MCF 10A (cell line): Measurements from ENCODE around the gene NENF. TPM values are rescaled to one million over a fixed set of nuclear protein-coding genes. Genes with fewer than 3 reads are reported as not detected.
"Not testable (repeated sequence)": the region's sequence is repeated elsewhere in the genome, so short reads cannot be mapped to it uniquely, and the experiment has no call there.

Source experiments
- BruUV-seq: library from RNA; stranded (reverse); fragments of 400-500 nt; replicated peaks from 2 replicates; lab custom pipeline; 2021; lab: Mats Ljungman, UMichigan
- CTCF ChIA-PET: fragments of 300-600 bp; sonication (Branson Sonifier 250); formaldehyde crosslinking; extraction: SDS; loops from one replicate; lab custom pipeline; 2021; ENCODE audit warnings: antibody characterized with exemption, inconsistent platforms; lab: Yijun Ruan, JAX
- POLR2A ChIA-PET: fragments of 300-600, 350-650 bp; sonication (Branson Sonifier 250); formaldehyde crosslinking; extraction: SDS; loops from one replicate; lab custom pipeline; 2020; ENCODE audit warnings: antibody characterized with exemption, inconsistent platforms; lab: Yijun Ruan, JAX
- DNase-seq: peaks from one replicate; pipeline ENCODE4 v3.0.0-alpha.2; 2018; ENCODE audit not compliant: unreplicated experiment
- H3K27ac Mint-ChIP-seq: one replicate; pipeline ENCODE4 v1.8.0; 2022; ENCODE audit warnings: mild to moderate bottlenecking, low read depth, mixed read lengths; ENCODE audit not compliant: unreplicated experiment
- H3K27me3 Mint-ChIP-seq: one replicate; pipeline ENCODE4 v1.8.0; 2022; ENCODE audit warnings: mixed read lengths; ENCODE audit not compliant: insufficient read depth, unreplicated experiment
- H3K36me3 Mint-ChIP-seq: one replicate; pipeline ENCODE4 v1.8.0; 2022; ENCODE audit warnings: mild to moderate bottlenecking, moderate library complexity, mixed read lengths; ENCODE audit not compliant: insufficient read depth, unreplicated experiment
- H3K4me1 Mint-ChIP-seq: one replicate; pipeline ENCODE4 v1.8.0; 2022; ENCODE audit warnings: mixed read lengths; ENCODE audit not compliant: insufficient read depth, unreplicated experiment
- H3K4me3 Mint-ChIP-seq: one replicate; pipeline ENCODE4 v1.8.0; 2022; ENCODE audit warnings: mild to moderate bottlenecking, moderate library complexity, mixed read lengths; ENCODE audit not compliant: unreplicated experiment
- H3K9me3 Mint-ChIP-seq: one replicate; pipeline ENCODE4 v1.8.0; 2022; ENCODE audit warnings: mixed read lengths; ENCODE audit not compliant: unreplicated experiment
- CTCF ChIP-seq: fragments of 200-600 bp; IDR thresholded peaks from one replicate; pipeline ENCODE4 v1.8.0; 2022; ENCODE audit warnings: antibody characterized with exemption, mild to moderate bottlenecking; ENCODE audit not compliant: unreplicated experiment
- intact Hi-C: fragments of 100-400 bp; cut with micrococcal nuclease; formaldehyde crosslinking; loops from 2 replicates; pipeline ENCODE4 v1.14.1; 2022
- total RNA-seq: library from RNA; stranded (reverse); gene quantifications from 2 replicates; pipeline ENCODE4 v1.2.3, GENCODE V29; 2022

NENF gene
- total RNA-seq, 1 experiment from 2014 or later, result 110 TPM

DNA sequence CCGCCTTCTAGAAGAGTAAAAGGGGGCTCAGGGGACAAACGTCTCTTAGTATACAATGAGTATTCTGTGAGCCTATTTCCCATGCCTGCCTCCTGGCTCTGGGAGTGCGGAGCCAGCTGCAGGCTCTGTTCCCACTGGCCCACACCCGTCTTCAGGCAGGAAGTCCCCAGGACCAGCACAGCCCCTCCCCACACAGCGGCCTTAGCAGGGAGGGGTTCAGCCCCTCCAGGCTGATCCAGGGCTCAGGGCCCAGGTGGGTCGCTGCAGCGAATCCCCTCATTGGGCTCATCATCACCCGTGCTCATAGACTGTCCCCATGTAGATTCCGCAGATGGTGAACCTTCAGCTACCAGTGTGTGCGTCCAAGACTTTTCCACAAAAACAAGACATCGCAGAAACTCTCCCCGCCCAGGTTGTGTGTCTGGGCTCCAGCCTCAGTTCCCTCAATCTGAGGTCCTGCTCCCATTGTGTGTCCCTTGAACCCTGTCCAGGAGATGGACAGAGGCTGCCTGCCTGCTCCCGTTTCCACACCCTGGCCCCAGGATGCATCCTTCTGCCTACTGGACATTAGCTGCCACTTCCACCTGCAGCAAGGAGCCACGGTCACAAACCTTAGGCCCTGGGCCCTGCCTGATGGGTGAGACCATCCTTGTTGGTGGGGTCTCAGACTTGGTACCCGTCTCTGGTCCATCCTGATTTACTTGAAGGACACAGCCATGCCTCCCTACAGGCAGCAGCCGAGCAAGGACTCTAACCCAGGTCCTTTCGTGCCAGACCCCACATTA lies 39.4 kb downstream of the NENF start:
- no peak for DNase-seq
- no peak for TF ChIP-seq CTCF
- H3K4me3 Mint-ChIP-seq, result no peak overlapping the region
- intact Hi-C loops, result no loop called here
- ChIA-PET POLR2A (interaction anchor here (1.1 to 3.9 kb wide), 2 partner anchors 16 to 26 kb away, joined by 3 to 20 read pairs; no protein-coding TSS in a partner anchor), CTCF (interaction anchor here (0.6 to 11.7 kb wide), 16 partner anchors 9 to 855 kb away, joined by 3 to 250 read pairs (median 5); no protein-coding TSS in a partner anchor)
- H3K27ac Mint-ChIP-seq, result no peak overlapping the region
- BruUV-seq, result no TSS peak
- peaks cover 18% of the 10 kb centered on the region for H3K36me3 Mint-ChIP-seq
- H3K9me3 Mint-ChIP-seq, result no peaks in the 10 kb centered on the region
- peaks cover 14% of the 10 kb centered on the region for H3K4me1 Mint-ChIP-seq
- H3K27me3 Mint-ChIP-seq, result no peaks in the 10 kb centered on the region

DNA sequence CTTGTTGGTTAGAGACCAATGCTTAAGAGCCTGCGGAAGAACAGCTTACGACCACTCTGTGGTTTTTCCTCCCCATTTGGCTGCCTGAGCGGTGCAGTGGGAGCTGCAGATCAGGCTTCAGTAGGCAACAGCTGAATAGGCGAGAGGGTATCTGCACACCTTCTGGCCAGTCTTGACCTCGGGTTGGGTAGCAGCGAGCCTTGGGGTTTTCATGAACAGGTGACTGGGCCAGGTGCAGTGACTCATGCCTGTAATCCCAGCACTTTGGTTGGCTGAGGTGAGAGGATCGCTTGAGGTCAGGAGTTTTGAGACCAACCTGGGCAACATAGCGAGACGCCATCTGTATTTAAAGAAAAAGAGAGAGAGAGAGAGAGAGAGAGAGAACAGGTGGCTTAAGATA lies 41.0 kb downstream of the NENF start:
- Mint-ChIP-seq H3K27ac (no peak overlapping the region), H3K36me3 (peaks cover 14% of the 10 kb centered on the region), H3K4me1 (peaks cover 21% of the 10 kb centered on the region), H3K4me3 (no peak overlapping the region), H3K9me3 (no peaks in the 10 kb centered on the region), H3K27me3 (no peaks in the 10 kb centered on the region)
- POLR2A ChIA-PET, result interaction anchor here (0.6 kb wide), 1 partner anchor 136 kb away, joined by 3 read pairs; no protein-coding TSS in a partner anchor
- no TSS peak for BruUV-seq
- TF ChIP-seq CTCF, result no peak
- DNase-seq, result no peak
- intact Hi-C loops, result no loop called here
- CTCF ChIA-PET, result interaction anchor here (0.6 to 11.7 kb wide), 11 partner anchors 16 to 522 kb away, joined by 3 to 250 read pairs (median 4); no protein-coding TSS in a partner anchor

DNA sequence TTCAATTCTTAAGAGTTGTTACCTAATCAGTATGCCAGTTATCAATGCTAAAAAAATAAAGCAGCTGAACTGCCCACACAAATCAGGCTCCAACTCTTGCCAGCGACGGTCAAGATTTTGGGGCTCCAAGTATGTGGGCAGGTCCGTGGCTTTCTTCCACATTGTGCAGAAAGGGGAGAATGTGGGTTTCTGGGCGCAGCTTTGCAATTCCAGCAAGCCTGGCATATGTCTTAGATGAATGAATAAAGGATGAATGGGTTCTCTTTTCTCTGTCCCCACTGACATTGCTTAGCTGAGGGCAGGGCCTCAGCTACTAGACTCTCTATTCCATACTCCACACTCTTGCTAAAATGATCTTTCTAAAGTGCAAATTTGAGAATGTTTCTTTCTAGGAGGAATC lies 42.4 kb downstream of the NENF start:
- intact Hi-C loops, result loop anchor here (5.0 kb wide), 1 partner anchor 382 kb away; the partner anchor contains the start of gene FLVCR1
- POLR2A ChIA-PET, result interaction anchor here (0.6 to 1.5 kb wide), 2 partner anchors 133 to 310 kb away, joined by 3 to 9 read pairs; partner anchors contain the start of gene ATF3
- CTCF ChIA-PET, result interaction anchor here (0.6 to 7.3 kb wide), 14 partner anchors 15 to 520 kb away, joined by 3 to 57 read pairs (median 3); partner anchors contain the start of gene ATF3
- H3K36me3 Mint-ChIP-seq, result peaks cover under 1% of the 10 kb centered on the region
- H3K9me3 Mint-ChIP-seq, result no peaks in the 10 kb centered on the region
- no peak for TF ChIP-seq CTCF
- no peak overlapping the region for H3K27ac Mint-ChIP-seq
- no peak overlapping the region for H3K4me3 Mint-ChIP-seq
- no TSS peak for BruUV-seq
- H3K27me3 Mint-ChIP-seq, result no peaks in the 10 kb centered on the region
- peaks cover 14% of the 10 kb centered on the region for H3K4me1 Mint-ChIP-seq
- DNase-seq, result no peak

DNA sequence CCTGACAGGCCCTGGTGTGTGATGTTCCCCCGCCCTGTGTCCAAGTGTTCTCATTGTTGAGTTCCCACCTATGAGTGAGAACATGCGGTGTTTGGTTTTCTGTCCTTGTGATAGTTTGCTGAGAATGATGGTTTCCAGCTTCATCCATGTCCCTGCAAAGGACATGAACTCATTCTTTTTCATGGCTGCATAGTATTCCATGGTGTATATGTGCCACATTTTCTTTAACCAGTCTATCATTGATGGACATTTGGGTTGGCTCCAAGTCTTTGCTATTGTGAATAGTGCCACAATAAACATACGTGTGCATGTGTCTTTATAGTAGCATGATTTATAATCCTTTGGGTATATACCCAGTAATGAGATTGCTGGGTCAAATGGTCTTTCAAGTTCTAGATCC lies 43.1 kb downstream of the NENF start:
- H3K27me3 Mint-ChIP-seq, POLR2A ChIA-PET, H3K27ac Mint-ChIP-seq, H3K36me3 Mint-ChIP-seq, H3K4me3 Mint-ChIP-seq, BruUV-seq, DNase-seq, H3K9me3 Mint-ChIP-seq: not testable (repeated sequence)
- CTCF ChIA-PET, result interaction anchor here (0.7 to 9.9 kb wide), 19 partner anchors 7 to 520 kb away, joined by 3 to 99 read pairs (median 17); partner anchors contain the start of gene ATF3
- intact Hi-C loops, result loop anchor here (2.0 to 5.0 kb wide), 2 partner anchors 381 to 519 kb away; partner anchors contain the start of gene FLVCR1
- peaks cover 11% of the 10 kb centered on the region for H3K4me1 Mint-ChIP-seq
